Measurements from ENCODE around the gene RETN.

The RETN gene

DNA sequence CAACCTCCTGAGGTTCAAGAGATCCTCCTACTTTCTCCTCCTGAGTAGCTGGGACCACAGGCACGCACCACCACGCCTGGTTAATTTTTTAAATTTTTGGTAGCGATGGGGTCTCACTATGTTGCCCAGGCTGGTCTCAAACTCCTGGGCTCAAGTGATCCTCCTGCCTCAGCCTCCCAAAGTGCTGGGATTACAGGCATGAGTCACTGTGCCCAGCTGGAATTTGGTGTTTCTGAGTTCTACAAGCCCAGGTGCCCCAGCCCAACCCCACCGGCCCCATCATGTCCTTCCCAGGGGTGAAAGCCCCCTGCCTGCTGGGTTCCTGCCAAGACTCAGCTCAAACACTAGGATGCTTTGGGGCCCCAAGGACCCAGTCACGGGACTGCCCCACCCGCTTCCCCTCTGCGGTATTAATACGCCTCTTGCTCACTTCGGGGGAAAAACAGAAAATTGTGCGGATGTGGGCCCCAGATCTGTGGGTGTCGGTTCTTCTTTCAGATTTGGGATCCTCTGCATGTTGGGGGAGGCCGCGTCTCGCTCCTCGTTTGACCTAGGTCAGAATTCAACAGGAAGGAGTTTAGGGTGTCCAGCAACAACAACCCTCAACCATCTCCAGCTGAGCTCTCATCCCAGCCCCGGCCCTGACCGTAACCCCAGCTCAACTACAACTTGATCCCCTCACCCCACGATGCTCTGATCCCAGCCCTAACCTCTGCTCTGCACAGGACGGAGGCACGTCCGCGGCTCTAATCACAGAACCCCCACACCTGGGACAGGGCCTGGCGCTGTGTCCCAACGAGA lies 36.7 kb downstream of the RETN start:
- peak; percentile 60 to 65 for DNase-seq (ENCODE audit: low read depth in 2 of 2)

DNA sequence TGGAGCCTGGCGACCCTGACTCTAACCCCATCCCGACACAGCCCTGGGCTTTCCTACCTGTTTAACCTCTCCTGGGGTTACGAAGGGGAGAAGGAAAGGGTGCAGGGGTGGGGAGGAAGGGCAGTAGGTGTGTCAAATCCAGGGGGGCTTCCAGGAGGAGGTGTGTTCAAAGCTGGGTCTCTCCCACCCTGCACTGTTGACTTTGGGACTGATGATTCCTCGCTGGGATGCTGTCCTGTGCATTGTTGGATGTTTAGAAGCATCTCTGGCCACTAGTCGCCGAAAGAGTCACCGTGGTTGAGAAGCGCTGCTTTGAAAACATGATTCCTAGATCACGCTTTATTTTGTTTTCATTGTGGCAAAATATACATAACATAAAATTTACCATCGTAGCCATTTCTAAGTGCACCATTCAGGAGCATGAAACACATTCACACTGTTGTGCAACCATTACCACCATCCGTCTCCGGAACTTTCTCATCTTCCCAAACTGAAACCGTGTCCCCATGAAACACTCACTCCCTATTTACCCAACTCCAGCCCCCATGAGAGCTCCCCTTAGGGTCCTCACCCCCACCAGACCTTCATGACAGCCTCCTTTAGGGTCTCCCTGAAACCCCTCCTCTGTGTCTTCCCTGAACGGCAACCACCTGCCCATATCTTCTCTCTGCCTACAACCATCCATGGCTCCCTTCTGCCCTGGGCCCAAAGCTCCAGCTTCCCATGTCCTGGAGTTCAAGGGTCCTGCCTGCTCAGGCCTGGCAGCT lies 37.5 kb downstream of the RETN start:
- no peak for DNase-seq (ENCODE audit: low read depth in 2 of 2)

DNA sequence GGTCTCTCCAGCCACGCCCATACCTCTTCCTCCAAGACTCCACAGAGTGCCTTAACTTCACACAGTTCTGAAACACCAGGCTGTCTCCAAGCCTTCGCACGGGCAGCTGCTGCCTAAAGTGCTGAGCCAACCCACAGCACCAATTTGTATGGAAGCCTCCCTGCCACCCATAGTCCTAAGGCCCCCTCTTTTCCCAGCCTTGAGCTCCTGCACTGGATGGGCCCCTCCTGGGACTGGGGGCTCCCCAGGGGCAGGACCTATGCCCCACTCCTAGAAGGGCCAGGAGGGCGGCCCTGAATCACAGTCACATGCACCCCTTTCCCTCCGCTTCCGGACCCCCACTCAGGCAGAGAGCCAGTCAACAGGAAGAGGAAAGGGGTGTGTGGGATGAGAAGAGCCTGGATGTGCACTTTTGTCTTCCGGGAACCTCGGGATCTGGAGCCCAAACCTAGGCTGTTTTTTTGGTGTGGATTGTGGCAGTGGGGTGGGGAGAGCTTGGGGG lies 38.2 kb downstream of the RETN start:
- DNase-seq (ENCODE audit: low read depth in 2 of 2): no peak

DNA sequence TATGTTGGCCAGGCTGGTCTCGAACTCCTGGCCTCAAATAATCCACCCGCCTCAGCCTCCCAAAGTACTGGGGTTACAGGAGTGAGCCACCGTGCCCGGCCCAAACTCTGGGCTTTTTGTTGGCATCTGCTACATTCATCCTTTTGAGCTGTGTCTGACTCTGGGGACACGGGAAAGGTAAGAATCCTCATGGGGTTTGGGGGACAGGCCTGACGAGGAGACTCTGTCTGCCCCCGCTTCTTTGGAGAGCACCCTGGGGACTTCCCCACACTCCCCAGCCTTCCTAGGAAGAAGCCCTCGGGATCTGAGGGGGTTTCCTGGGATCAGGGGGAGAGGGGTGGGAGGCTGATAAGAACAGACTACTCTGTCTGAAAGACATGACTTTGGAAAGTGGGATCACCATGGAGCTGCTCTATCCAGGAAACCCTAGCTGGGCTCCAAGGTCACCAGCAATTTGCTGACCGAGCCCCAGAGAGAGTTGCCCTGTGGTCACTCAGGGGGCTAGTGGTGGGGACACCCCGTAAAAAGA lies 41.1 kb downstream of the RETN start:
- DNase-seq (ENCODE audit: low read depth in 2 of 2): no peak

DNA sequence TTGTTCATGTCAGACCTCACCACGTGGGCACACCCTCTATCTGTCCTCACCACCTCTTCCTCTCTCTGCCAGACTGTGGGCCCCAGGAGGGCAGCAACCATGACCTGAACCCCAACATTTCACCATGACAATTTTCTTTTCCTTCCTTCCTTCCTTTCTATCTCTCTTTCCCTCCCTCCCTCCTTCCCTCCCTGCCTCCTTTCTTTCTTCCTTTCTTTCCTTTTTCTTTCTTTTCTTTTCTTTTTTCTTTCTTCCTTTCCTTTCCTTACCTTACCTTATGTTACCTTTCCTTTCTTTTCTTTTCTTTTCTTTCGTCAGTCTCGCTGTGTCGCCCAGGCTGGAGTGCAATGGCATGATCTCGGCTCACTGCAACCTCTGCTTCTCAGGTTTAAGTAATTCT lies 41.8 kb downstream of the RETN start:
- DNase-seq (ENCODE audit: low read depth in 2 of 2): no peak

DNA sequence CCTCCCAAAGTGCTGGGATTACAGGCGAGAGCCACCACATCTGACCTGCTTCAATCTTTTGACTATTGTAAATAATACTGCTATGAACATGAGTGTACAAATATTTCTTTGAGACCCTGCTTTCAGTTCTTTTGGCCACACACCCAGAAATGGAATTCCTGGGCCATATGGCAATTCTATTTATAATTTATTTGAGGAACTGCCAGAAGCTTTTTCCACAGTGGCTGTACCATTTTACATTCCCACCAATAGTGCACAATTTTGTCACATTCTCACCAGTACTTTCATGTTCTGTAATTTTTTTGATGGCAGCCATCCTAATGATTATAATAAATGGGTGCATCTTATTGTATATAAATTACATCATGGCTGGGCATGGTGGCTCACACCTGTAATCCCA lies 46.8 kb downstream of the RETN start:
- no peak for DNase-seq (ENCODE audit: low read depth in 2 of 2)

DNA sequence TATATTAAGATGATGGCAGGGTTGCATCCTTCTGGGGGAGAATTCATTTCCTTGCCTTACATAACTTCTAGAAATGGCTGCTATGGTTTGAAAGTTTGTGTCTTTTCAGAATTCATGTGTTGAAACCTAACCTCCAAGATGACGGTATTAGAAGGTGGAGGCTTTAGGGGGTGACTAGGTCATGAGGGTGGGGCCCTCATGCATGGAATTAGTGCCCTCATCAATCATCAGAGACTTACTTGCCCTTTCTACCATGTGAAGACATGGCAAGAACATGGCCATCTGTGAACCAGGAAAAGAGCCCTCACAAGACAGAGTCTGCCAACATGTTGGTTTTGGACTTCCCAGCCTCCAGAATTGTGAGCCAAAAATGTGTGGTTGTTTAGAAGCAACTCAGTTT lies 47.9 kb downstream of the RETN start:
- DNase-seq (ENCODE audit: low read depth in 2 of 2): no peak

DNA sequence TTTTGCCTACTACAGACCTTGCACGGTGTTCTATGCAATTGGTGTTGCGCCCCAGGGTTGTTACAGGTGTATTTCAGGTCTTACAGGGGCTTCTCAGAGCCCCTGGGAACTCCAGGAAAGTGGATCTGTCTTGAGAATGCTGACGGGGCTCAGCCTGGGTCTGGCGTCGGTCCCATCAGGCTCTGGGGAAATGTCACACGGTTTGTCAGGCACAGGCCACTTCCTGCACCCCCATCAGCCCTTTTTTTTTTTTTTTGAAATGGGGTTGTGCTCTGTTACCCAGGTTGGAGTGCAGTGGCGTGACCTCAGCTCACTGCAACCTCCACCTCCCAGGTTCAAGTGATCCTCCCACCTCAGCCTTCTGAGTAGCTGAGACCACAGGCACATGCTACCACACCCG lies 49.8 kb downstream of the RETN start:
- DNase-seq (ENCODE audit: low read depth in 2 of 2): no peak
